ENCODE data around the gene EHBP1L1.
"Not testable (repeated sequence)": the region's sequence is repeated elsewhere in the genome, so short reads cannot be mapped to it uniquely, and the experiment has no call there.

EHBP1L1 gene

GRCh38 chr11:65633390-65634108 lies 57.7 kb downstream of the EHBP1L1 start:
- Mint-ChIP-seq H3K36me3 (peaks cover 47% of the 10 kb centered on the region), H3K4me3 (no peak overlapping the region), H3K4me1 (peaks cover 21% of the 10 kb centered on the region), H3K27ac (peak overlapping the region; percentile 24), H3K9me3 (no peaks in the 10 kb centered on the region), H3K27me3 (no peaks in the 10 kb centered on the region)
- ATAC-seq, result no peak

- no peak for ATAC-seq
- Mint-ChIP-seq H3K27ac (peak overlapping the region; percentile 24), H3K9me3 (no peaks in the 10 kb centered on the region), H3K4me1 (peaks cover 25% of the 10 kb centered on the region), H3K36me3 (peaks cover 45% of the 10 kb centered on the region), H3K27me3 (no peaks in the 10 kb centered on the region), H3K4me3 (no peak overlapping the region)
Observed at GRCh38 chr11:65634109-65634436, 58.2 kb downstream of the EHBP1L1 start.

GRCh38 chr11:65634440-65634839 lies 58.6 kb downstream of the EHBP1L1 start:
- Mint-ChIP-seq H3K4me1 (peaks cover 29% of the 10 kb centered on the region), H3K4me3 (no peak overlapping the region), H3K36me3 (peaks cover 42% of the 10 kb centered on the region), H3K27ac (peak overlapping the region; percentile 24), H3K9me3 (no peaks in the 10 kb centered on the region), H3K27me3 (no peaks in the 10 kb centered on the region)
- no peak for ATAC-seq

- Mint-ChIP-seq H3K9me3 (no peaks in the 10 kb centered on the region), H3K27me3 (no peaks in the 10 kb centered on the region), H3K4me1 (peaks cover 35% of the 10 kb centered on the region), H3K36me3 (peaks cover 45% of the 10 kb centered on the region), H3K27ac (no peak overlapping the region), H3K4me3 (no peak overlapping the region)
- no peak for ATAC-seq
Observed at GRCh38 chr11:65634905-65635731, 59.3 kb downstream of the EHBP1L1 start.

GRCh38 chr11:65636108-65637031 lies 60.5 kb downstream of the EHBP1L1 start:
- Mint-ChIP-seq H3K36me3 (peaks cover 49% of the 10 kb centered on the region), H3K4me3 (no peak overlapping the region)

GRCh38 chr11:65637032-65637557 lies 61.2 kb downstream of the EHBP1L1 start:
- H3K27ac Mint-ChIP-seq, result peak overlapping the region; percentile 84
- peaks cover 52% of the 10 kb centered on the region for H3K4me1 Mint-ChIP-seq
- peak overlapping the region; percentile 81 for H3K4me3 Mint-ChIP-seq
- no peaks in the 10 kb centered on the region for H3K27me3 Mint-ChIP-seq
- H3K9me3 Mint-ChIP-seq, result no peaks in the 10 kb centered on the region
- ATAC-seq, result no peak
- peaks cover 52% of the 10 kb centered on the region for H3K36me3 Mint-ChIP-seq

More at GRCh38 chr11:65636108-65637031, 60.5 kb downstream of the EHBP1L1 start:
- H3K9me3 Mint-ChIP-seq, result no peaks in the 10 kb centered on the region
- peak overlapping the region; percentile 84 for H3K27ac Mint-ChIP-seq
- no peak for ATAC-seq
- H3K4me1 Mint-ChIP-seq, result peaks cover 44% of the 10 kb centered on the region
- no peaks in the 10 kb centered on the region for H3K27me3 Mint-ChIP-seq

- peak within 1 kb of the TSS; percentile 84 for H3K27ac Mint-ChIP-seq
- H3K4me1 Mint-ChIP-seq, result peaks cover 54% of the 10 kb centered on the region
- no peaks in the 10 kb centered on the region for H3K27me3 Mint-ChIP-seq
- no peaks in the 10 kb centered on the region for H3K9me3 Mint-ChIP-seq
- ATAC-seq, result peak; percentile 60
- peak within 1 kb of the TSS; percentile 81 for H3K4me3 Mint-ChIP-seq
- H3K36me3 Mint-ChIP-seq, result peaks cover 54% of the 10 kb centered on the region
Observed at GRCh38 chr11:65637794-65638419, 62.1 kb downstream of the EHBP1L1 start, which contains the start of gene SIPA1. Gene SIPA1 (plus strand): TSS chr11:65638101. CDS start chr11:65640922, 2,821 bp downstream.

GRCh38 chr11:65639228-65639597 lies 63.4 kb downstream of the EHBP1L1 start:
- H3K9me3 Mint-ChIP-seq, ATAC-seq, H3K27me3 Mint-ChIP-seq: not testable (repeated sequence)
- peaks cover 59% of the 10 kb centered on the region for H3K36me3 Mint-ChIP-seq
- H3K27ac Mint-ChIP-seq, result peak overlapping the region; percentile 84
- H3K4me1 Mint-ChIP-seq, result peaks cover 59% of the 10 kb centered on the region
- peak overlapping the region; percentile 81 for H3K4me3 Mint-ChIP-seq

- peaks cover 62% of the 10 kb centered on the region for H3K4me1 Mint-ChIP-seq
- peak overlapping the region; percentile 81 for H3K4me3 Mint-ChIP-seq
- ATAC-seq, result peak; percentile 81
- H3K27ac Mint-ChIP-seq, result peak overlapping the region; percentile 84
- peaks cover 59% of the 10 kb centered on the region for H3K36me3 Mint-ChIP-seq
- H3K27me3 Mint-ChIP-seq, result no peaks in the 10 kb centered on the region
- no peaks in the 10 kb centered on the region for H3K9me3 Mint-ChIP-seq
Observed at GRCh38 chr11:65639623-65640482, 64.0 kb downstream of the EHBP1L1 start.

GRCh38 chr11:65640483-65641296 lies 64.8 kb downstream of the EHBP1L1 start:
- peak; percentile 41 for ATAC-seq

GRCh38 chr11:65641297-65642013 lies 65.6 kb downstream of the EHBP1L1 start:
- Mint-ChIP-seq H3K9me3 (no peaks in the 10 kb centered on the region), H3K4me1 (peaks cover 71% of the 10 kb centered on the region), H3K36me3 (peaks cover 66% of the 10 kb centered on the region), H3K27me3 (no peaks in the 10 kb centered on the region), H3K27ac (peak overlapping the region; percentile 84), H3K4me3 (peak overlapping the region; percentile 81)
- no peak for ATAC-seq

More at GRCh38 chr11:65640483-65641296, 64.8 kb downstream of the EHBP1L1 start:
- Mint-ChIP-seq H3K4me1 (peaks cover 67% of the 10 kb centered on the region), H3K9me3 (no peaks in the 10 kb centered on the region), H3K36me3 (peaks cover 63% of the 10 kb centered on the region), H3K4me3 (peak overlapping the region; percentile 81), H3K27ac (peak overlapping the region; percentile 84), H3K27me3 (no peaks in the 10 kb centered on the region)
